ENCODE results near the gene DCUN1D2.
"Not testable (repeated sequence)": the region's sequence is repeated elsewhere in the genome, so short reads cannot be mapped to it uniquely, and the experiment has no call there.

The DCUN1D2 gene

DNA sequence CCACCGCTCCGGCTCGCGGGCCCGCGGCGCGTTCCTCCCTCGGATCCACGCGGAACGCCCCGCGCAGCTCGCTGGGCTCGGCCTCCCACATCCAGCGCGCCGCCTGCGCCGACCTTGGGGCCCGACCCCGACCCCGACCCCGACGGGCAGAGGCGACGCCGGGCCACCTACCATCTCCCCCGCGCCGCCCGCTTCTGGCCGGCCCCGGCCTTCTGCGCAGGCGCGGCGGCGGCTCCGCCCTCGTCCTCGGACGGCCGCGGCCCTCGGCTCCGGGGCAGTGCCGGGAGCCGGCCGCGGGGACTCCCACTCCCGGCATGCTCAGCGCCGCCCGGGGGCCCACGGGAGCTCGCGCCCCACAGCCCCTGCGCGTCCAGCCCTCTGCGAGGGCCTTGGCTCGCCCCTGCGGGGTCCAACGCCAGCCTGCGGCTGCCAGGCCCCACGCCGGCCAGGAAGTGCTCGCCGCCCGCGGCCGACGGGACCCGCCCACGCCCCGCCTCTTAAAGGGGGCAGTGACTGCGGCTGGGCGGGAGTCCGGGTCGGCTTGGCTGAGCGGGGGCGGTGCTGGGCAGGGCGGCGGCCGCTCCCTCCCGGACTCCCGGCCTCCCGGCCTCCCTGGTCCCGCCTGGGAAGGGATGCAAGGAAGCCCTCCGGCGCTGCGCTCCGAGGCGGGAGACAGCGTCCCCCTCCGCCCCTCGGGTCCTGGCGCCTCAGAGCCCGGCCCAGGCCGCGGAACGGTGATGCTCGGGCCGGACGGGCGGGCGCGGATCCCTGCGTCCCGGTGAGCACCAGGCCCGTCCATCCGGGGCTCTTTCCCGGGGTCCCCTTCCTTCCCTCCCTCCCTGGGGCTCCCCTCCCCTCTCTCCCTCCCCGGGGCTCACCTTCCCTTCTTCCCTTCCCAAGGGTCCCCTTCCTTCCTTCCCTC, at the start of gene DCUN1D2:
Gene DCUN1D2 (minus strand): TSS at position 216 of the 922 bp plus-strand sequence. CDS start 42 bp downstream, at position 174.
- DNase-seq: peak; percentile 86

DNA sequence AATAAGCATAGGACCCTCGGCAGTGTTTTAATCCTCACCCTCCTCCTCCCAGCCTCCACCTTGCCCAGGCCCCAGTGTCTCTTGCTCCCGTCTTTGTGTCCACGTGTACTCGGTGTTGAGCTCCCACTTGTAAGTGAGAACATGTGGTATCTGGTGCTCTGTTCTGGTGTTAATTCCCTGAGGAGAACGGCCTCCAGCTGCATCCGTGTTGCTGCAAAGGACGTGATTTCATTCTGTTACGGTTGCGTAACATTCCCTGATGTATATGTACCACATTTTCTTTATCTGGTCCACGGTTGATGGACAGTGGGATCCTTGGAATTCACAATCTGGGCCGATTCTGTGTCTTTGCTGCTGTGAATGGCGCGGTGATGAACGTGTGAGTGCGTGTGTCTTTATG, 49.3 kb upstream of the DCUN1D2 start:
- DNase-seq: no peak

DNA sequence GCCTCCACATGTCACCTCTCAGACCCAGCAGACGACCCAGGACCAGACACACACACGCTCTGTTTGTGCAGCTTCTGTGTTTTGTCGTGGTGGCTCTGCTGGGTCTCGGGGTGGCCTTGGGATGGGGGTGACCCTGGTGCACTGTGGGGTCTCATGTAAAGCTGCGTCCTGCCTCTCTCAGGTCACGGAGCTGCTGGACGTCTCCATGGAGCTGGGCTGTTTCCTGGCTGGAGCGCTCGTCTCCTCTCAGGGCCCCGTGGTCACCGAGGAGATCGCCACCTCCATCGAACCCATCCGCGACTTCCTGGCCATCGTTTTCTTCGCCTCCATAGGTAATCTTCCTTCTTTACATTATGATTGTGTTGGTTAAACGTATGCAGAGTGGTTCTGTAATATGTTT, 48.7 kb upstream of the DCUN1D2 start:
- no peak for DNase-seq

DNA sequence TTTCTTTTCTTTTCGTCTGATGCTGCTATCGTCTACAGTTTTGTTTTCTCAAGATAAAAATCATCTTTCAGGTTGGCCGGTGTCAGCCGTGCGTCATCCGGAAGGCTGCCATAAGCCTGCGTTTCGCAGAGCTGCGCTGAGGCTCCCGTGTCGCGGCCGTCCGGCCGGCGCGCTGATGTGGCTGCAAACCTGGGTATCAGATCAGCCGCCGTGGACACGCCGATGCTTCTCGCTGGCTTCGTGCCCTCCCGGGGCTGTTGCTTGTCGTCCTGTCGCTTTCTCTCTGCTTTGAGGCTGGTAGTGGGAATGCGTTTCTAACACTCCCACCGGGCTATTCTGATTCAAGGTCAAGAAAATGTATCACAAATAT, 48.2 kb upstream of the DCUN1D2 start:
- DNase-seq: no peak

DNA sequence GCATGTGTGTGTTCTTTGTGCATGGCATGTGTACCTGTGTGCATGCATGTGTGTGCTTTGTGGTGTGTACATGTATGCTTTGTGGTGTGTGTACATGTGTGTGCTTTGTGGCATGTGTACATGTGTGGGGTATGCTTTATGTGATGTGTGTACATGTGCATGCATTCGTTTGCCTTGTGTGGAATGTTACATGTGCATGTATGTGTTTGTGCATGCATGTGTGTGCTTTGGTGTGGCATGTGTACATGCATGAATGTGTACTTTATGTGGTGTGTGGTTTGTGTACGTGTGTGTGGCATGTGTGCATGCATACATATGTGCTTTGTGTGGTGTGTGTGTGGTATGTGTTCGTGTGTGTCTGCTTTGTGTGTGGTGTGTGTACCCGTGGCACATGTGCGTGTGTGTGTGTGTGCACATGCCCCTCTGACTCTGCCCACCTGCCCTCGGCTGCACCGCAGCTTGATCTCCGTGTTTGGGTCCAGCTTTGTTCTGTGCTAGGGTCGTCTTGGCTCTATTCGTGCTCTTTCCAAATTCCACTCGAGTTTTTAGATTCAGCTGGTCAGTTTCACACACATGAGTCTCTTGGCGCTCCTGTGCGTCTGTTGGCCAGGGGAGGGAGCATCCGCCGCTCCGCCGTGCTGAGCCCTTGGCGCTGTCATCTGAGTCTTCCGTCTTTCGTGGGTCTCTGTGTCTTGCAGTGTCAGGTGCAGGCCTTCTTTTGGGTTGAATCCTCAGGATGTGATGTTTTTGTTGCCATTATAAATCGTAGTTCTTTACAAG, 47.6 kb upstream of the DCUN1D2 start:
- no peak for DNase-seq

GRCh38 chr13:113537205-113537604, 46.7 kb upstream of the DCUN1D2 start:
- DNase-seq: no peak

DNA sequence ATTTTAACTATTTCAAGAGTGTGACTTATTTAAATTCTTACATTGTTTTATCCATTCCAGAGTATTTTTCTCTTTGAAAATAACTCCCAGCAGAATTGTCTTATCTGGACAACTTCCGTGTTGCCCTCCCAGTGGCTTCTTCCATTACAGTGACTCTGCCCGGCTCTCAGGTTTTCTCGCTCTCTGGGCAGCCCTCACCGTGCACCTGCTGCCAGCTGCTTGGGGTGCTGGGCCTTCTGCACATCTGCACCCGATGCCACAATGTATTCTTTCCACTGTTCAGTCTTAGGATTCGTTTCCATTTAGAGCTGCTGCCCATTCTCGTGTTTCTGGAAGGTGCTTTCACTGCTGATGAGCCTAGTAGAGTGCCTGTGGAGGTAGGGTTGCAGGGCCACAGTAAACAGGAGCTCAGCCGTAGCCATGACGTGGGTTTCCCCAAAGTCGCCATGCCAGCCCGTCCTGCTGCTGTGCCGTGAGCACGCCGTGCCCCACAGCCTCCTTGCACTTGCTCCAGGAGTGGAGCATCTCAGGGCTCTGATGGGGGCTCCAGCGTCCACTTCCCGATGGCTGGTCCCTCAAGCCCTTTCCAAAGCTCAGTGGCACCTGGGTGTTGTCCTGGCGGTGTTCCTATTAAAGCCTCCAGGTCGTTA, 46.1 kb upstream of the DCUN1D2 start:
- no peak for DNase-seq

DNA sequence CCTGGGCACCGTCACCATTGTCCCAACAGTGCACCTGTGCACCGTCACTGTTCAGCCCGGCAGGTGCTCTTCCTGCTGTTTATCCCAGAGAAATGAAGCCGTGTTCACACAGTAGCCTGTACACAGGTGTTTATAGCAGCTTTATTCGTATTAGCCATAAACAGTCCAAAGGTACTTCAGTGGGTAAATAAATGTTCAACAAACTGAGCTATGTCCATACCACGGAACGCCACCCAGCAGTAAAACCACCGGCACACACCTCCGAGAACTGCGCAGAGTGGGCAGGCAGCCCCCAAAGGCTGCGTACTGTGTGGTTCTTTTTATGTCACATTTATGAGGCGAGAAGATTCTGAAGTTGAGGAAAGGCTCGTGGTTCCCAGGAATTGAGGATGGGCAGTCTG, 44.9 kb upstream of the DCUN1D2 start:
- DNase-seq: no peak

- no peak for DNase-seq
Measured at GRCh38 chr13:113534236-113534860, 43.8 kb upstream of the DCUN1D2 start.

DNA sequence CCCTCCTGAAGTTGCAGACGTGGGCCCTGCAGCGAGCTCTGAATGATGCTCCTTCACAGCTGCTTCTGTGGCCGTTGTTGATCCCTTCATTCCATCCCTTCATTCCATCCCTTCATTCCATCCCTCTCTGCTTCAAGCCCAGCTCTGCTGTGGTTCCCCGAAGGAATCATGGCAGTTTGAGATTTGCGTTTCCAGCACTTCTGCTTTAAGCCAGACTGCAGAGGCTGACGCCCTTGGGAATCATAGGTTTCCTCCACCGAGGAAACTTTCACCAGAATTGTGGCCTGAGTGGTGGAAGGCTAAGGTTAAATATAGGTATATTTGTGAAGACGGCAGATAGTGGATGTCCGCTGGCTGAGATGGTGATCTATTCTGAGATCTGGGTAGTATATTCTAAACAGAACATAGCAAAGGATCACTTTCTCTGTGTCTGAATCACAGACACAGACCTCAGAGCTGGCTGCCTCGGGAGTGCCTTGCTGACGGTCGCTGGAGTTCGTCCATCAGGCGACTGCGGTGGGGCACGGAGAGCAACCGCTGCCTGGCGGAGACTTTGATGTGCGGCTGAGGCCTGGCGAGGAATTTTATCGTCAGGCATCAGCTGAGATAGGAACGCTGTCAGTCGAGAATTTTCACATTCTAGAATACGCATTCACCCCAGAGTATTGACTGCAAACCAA, 42.8 kb upstream of the DCUN1D2 start:
- DNase-seq: no peak

DNA sequence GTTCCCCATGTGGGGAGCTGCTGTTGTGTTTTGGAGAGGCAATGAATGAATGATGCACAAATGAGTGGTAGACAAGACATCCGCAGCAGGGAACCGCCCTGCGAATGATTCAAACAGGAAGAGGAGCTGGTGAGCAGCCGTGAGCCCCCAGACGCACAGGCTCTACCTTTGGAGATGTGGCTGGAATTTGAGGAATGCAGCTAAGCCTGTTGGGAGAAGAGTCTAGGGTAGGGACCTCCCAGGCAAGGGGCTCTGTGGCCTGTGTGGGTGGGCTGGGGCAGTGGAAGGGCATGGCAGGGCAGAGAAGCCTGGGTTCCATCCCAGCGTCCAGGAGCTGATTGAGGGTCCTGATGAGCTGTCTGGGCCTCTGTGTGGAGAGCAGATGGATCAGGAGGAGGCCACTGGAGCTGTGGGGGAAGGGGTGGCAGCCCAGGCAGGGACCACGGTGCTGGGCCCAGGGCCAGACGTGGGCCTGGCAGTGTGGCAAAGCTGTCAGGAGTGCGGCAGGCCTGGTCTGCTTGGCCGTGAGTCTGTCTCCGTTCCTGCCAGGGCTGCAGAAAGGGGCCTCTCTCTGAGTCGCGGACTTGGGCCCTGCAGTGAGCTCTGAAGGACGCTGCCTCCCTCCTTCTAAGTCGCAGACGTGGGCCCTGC, 41.8 kb upstream of the DCUN1D2 start:
- DNase-seq: no peak

DNA sequence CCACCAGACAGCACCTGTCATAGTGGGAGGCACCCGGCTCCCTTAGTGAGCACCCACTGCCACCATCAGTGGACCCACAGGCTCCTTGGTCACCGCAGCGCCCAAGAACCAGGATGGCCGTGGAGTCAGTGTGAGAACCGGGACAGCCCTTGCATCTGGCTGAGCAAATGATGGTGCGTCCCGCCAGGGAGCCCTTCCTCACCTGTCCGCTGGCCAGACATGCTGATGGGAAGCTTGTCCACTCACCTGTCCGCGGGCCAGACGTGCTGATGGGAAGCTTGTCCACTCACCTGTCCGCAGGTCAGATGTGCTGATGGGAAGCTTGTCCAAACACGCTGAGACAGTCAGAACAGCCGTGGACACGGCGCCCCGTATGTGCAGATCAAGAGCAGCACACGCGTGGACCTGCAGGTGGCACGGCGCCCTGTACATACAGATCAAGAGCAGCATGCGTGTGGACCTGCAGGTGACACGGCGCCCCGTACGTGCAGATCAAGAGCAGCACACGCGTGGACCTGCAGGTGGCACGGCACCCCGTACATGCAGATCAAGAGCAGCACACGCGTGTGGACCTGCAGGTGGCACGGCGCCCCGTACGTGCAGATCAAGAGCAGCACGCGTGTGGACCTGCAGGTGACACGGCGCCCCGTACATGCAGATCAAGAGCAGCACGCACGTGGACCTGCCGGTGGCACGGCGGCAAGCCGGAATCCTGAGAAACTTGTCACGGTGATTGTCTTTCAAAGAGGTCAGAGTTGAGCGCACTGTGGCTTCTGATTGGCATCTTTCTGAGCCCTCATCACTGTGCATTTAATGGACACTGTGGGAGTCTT, 40.7 kb upstream of the DCUN1D2 start:
- DNase-seq: no peak

- no peak for DNase-seq
Measured at GRCh38 chr13:113528813-113529180, 38.3 kb upstream of the DCUN1D2 start.

DNA sequence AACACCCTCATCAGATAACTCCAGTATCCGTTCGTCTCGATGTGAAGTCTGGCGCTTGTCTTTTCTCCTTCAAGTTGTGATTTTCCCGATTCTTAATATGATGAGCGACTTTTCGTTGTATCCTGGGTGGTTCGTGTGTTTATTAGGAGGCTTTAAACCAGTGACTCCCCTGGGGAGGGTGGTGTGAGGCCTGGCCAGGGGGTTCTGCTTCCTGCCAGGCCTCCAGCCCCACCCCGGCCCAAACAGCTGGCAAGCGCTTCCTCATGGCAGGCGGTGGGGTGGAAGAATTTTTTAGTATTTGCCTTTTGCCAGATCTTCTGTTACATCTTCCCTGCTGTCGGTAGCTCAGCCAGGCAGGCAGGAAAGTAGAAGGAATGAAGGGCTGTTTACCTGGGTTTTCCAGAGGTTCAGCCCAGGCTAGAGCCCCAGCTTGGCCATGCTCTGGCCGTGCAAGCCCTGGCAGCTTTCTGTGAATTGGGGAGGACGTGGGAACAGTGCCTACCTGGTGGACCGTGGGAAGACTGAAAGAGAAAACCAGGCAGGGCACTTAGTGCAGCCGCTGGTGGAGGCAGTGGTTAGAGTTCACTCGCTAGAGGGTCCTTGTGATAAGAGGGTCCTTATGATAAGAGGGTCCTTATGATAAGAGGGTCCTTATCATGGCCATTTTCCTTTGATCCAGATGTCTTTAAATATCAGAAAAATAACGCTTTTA, 37.7 kb upstream of the DCUN1D2 start:
- peak; percentile 58 for DNase-seq

- DNase-seq: peak; percentile 80
Measured at GRCh38 chr13:113527272-113527958, 36.9 kb upstream of the DCUN1D2 start.

DNA sequence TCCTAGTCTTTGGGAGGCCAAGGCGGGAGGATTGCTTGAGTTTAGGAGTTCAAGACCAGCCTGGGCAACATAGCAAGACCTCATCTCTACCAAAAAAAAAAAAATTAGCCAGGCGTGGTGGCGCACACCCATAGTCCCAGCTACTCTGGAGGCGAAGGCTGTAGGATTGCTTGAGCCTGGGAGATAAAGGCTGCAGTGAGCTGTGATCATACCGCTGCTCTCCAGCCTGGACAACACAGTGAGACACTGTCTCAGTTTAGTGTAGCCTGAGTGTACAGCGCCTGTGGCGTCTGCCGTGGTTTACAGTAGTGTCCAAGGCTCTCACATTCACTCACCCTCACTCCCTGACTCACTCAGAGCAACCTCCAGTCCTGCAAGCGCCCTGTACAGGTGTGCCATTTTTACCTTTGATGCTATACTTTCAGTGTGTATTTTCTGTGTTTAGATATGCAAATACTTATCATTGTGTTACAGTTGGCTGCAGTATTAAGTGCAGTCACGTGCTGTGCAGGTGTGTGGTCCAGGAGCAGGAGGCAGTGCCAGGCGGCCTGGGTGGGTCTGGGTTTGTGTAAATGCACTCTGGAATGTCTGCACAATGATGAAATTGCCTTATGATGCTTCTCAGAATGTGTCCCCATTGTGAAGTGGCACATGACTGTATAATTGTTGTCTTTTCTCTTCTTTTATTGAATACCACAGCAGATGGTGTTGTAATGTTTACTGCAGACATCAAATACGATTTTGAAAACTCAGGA, 36.1 kb upstream of the DCUN1D2 start:
- peak; percentile 31 for DNase-seq

DNA sequence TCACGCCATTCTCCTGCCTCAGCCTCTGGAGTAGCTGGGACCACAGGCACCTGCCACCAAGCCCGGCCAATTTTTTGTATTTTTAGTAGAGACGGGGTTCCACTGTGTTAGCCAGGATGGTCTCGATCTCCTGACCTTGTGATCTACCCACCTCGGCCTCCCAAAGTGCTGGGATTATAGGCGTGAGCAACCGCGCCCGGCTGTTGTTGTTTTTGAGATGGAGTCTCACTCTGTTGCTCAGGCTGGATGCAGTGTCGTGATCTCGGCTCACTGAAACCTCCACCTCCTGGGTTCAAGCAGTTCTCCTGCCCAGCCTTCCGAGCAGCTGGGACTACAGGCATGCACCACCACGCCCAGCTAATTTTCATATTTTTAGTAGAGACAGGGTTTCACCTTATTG, 31.9 kb upstream of the DCUN1D2 start:
- DNase-seq: not testable (repeated sequence)

DNA sequence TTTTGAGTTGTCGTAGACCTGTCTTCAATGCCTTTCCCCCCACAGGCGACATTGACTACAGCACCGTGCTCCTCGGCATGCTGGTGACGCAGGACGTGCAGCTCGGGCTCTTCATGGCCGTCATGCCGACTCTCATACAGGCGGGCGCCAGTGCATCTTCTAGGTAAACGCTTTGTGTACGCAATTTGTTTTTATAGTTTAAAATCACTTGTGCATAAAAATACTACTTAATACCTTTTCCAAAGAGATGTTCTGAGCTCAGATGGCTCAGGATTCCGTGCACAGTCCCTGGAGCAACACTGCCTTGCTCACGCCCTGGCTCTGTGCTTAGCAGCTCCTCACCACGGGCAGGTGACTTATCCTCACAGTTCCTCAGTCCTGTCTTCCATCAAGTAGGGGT, 30.1 kb upstream of the DCUN1D2 start:
- DNase-seq: no peak

GRCh38 chr13:113519556-113519955, 29.0 kb upstream of the DCUN1D2 start:
- DNase-seq: no peak
